DOHH2 (cell line): Measurements from ENCODE around the gene IZUMO4.

ENCODE experiments used
- H3F3A ChIP-seq: fragments of 200-600 bp; sonication (generic), shearing (Covaris generic); 2 replicates; pipeline ENCODE4 v1.6.0; 2016; ENCODE audit warnings: antibody characterized with exemption, mild to moderate bottlenecking; ENCODE audit not compliant: control insufficient read depth, insufficient read depth
- H3K27ac ChIP-seq: fragments of 200-600 bp; sonication (generic); 2 replicates; pipeline ENCODE4 v1.5.1; 2014; ENCODE audit warnings: low read depth, mild to moderate bottlenecking, low read length, moderate library complexity
- H3K27me3 ChIP-seq: fragments of 200-600 bp; sonication (generic); 2 replicates; pipeline ENCODE4 v1.6.1; 2014; ENCODE audit warnings: mild to moderate bottlenecking, low read length, mixed read lengths; ENCODE audit not compliant: control insufficient read depth
- H3K36me3 ChIP-seq: fragments of 200-600 bp; sonication (generic); 2 replicates; pipeline ENCODE4 v1.6.1; 2014; ENCODE audit warnings: mild to moderate bottlenecking, low read length, moderate library complexity, mixed read lengths; ENCODE audit not compliant: control insufficient read depth
- H3K4me1 ChIP-seq: fragments of 200-600 bp; sonication (generic); 2 replicates; pipeline ENCODE4 v1.6.1; 2014; ENCODE audit warnings: mild to moderate bottlenecking, low read length, mixed read lengths; ENCODE audit not compliant: control insufficient read depth
- H3K4me2 ChIP-seq: fragments of 200-600 bp; sonication (generic); 2 replicates; pipeline ENCODE4 v1.6.0; 2014; ENCODE audit warnings: mild to moderate bottlenecking, low read length, moderate library complexity
- H3K4me3 ChIP-seq: fragments of 200-600 bp; sonication (generic); 2 replicates; pipeline ENCODE4 v1.5.1; 2014; ENCODE audit warnings: mild to moderate bottlenecking, low read length, mixed read lengths
- H3K79me2 ChIP-seq: fragments of 200-600 bp; sonication (generic); 2 replicates; pipeline ENCODE4 v1.6.1; 2014; ENCODE audit warnings: mild to moderate bottlenecking, low read length, mixed read lengths; ENCODE audit not compliant: control insufficient read depth
- H3K9me2 ChIP-seq: fragments of 200-600 bp; sonication (generic); replicated peaks from 2 replicates; pipeline ENCODE4 v1.6.1; 2014; ENCODE audit warnings: mild to moderate bottlenecking, low read length, mixed read lengths; ENCODE audit not compliant: control insufficient read depth
- H3K9me3 ChIP-seq: fragments of 200-600 bp; sonication (generic); 2 replicates; pipeline ENCODE4 v1.6.1; 2014; ENCODE audit warnings: antibody characterized with exemption, low read length, mixed read lengths; ENCODE audit not compliant: control insufficient read depth, insufficient read depth
- H4K20me1 ChIP-seq: fragments of 200-600 bp; sonication (generic); 2 replicates; pipeline ENCODE4 v1.6.0; 2014; ENCODE audit warnings: low read depth, mild to moderate bottlenecking, antibody characterized with exemption, low read length, moderate library complexity; ENCODE audit not compliant: control insufficient read depth, insufficient read depth
- CTCF ChIP-seq: fragments of 200-600 bp; sonication (generic); IDR thresholded peaks from one replicate; pipeline ENCODE4 v1.5.1; 2014; ENCODE audit warnings: antibody characterized with exemption, mild to moderate bottlenecking, low read depth, low read length; ENCODE audit not compliant: poor library complexity, severe bottlenecking
- EZH2phosphoT487 ChIP-seq: fragments of 200-600 bp; sonication (generic); IDR thresholded peaks from 2 replicates; pipeline ENCODE4 v1.6.1; 2017; ENCODE audit warnings: borderline replicate concordance, mild to moderate bottlenecking, antibody characterized with exemption, low read length, moderate library complexity, mixed read lengths

The IZUMO4 gene

GRCh38 chr19:2072757-2073551 lies 23.8 kb upstream of the IZUMO4 start:
- TF ChIP-seq CTCF (no peak), EZH2phosphoT487 (no peak)
- peaks cover 63% of the 10 kb centered on the region for H3K79me2 ChIP-seq
- H3K27me3 ChIP-seq, result no peaks in the 10 kb centered on the region
- H3K9me3 ChIP-seq, result no peaks in the 10 kb centered on the region
- no peaks in the 10 kb centered on the region for H3K9me2 ChIP-seq
- H3K4me2 ChIP-seq, result no peak overlapping the region
- peaks cover 8% of the 10 kb centered on the region for H4K20me1 ChIP-seq
- no peak overlapping the region for H3K4me3 ChIP-seq
- H3F3A ChIP-seq, result peaks cover 60% of the 10 kb centered on the region
- peaks cover 87% of the 10 kb centered on the region for H3K36me3 ChIP-seq
- peaks cover 92% of the 10 kb centered on the region for H3K4me1 ChIP-seq
- H3K27ac ChIP-seq, result peak overlapping the region; percentile 70

- Histone ChIP-seq H3K27ac (no peak overlapping the region), H3K27me3 (no peaks in the 10 kb centered on the region), H3K36me3 (peaks cover 98% of the 10 kb centered on the region), H3F3A (peaks cover 29% of the 10 kb centered on the region), H3K9me2 (no peaks in the 10 kb centered on the region), H3K4me2 (peak overlapping the region; percentile 41), H4K20me1 (peaks cover 20% of the 10 kb centered on the region), H3K79me2 (peaks cover 92% of the 10 kb centered on the region), H3K4me3 (peak overlapping the region; percentile 15; the same call in 1 of the 2 replicates), H3K9me3 (no peaks in the 10 kb centered on the region), H3K4me1 (peaks cover 91% of the 10 kb centered on the region)
- TF ChIP-seq EZH2phosphoT487, result no peak
- TF ChIP-seq CTCF, result no peak
Observed at GRCh38 chr19:2076526-2076944, 20.2 kb upstream of the IZUMO4 start.

- H3K4me2 ChIP-seq, result no peak overlapping the region
- TF ChIP-seq CTCF (no peak), EZH2phosphoT487 (no peak)
- peaks cover 98% of the 10 kb centered on the region for H3K36me3 ChIP-seq
- no peak overlapping the region for H3K4me3 ChIP-seq
- peaks cover 95% of the 10 kb centered on the region for H3K4me1 ChIP-seq
- H3K9me3 ChIP-seq, result no peaks in the 10 kb centered on the region
- H3K27me3 ChIP-seq, result no peaks in the 10 kb centered on the region
- H3F3A ChIP-seq, result peaks cover 24% of the 10 kb centered on the region
- H3K9me2 ChIP-seq, result no peaks in the 10 kb centered on the region
- peaks cover 96% of the 10 kb centered on the region for H3K79me2 ChIP-seq
- H4K20me1 ChIP-seq, result peaks cover 18% of the 10 kb centered on the region
- no peak overlapping the region for H3K27ac ChIP-seq
Observed at GRCh38 chr19:2077398-2077797, 19.3 kb upstream of the IZUMO4 start.
